HAP-1 (cell line): ENCODE measurements around the gene PMIS2.

Experiments
- DNase-seq, 2 experiments: peaks; one replicate each; pipeline ENCODE4 v3.0.0-alpha.2; 2016 to 2020; ENCODE audit warnings: low spot score in 2 of 2
- H3K27me3 ChIP-seq: fragments of 250-450 bp; sonication (Bioruptor Pico); 2 replicates; pipeline ENCODE4 v1.5.1; 2020; ENCODE audit warnings: low read depth, mild to moderate bottlenecking, moderate library complexity
- H3K36me3 ChIP-seq: fragments of 250-450 bp; sonication (Bioruptor Pico); replicated peaks from 2 replicates; pipeline ENCODE4 v1.5.1; 2020; ENCODE audit warnings: mild to moderate bottlenecking
- H3K4me1 ChIP-seq: fragments of 250-450 bp; sonication (Bioruptor Pico); 2 replicates; pipeline ENCODE4 v1.5.1; 2020; ENCODE audit warnings: mild to moderate bottlenecking
- H3K4me3 ChIP-seq: fragments of 250-450 bp; sonication (Bioruptor Pico); 2 replicates; pipeline ENCODE4 v1.5.1; 2020; ENCODE audit warnings: mild to moderate bottlenecking, moderate library complexity
- H3K9me3 ChIP-seq: fragments of 250-450 bp; sonication (Bioruptor Pico); 2 replicates; pipeline ENCODE4 v1.5.1; 2020; ENCODE audit warnings: mild to moderate bottlenecking, moderate library complexity
- in situ Hi-C: fragments of 300-500 bp; cut with MboI; formaldehyde crosslinking; loops from 3 replicates; pipeline ENCODE4 v1.14.3; 2020; ENCODE audit warnings: low sequenced_read_pairs, inconsistent platforms, mixed read lengths

The PMIS2 gene

GRCh38 chr19:35560271-35560670 is 25.7 kb upstream of the PMIS2 start:
- H3K4me1 ChIP-seq: no peaks in the 10 kb centered on the region; the same call in none of the 2 replicates
- H3K27me3 ChIP-seq: peaks cover 2% of the 10 kb centered on the region; the same call in 1 of the 2 replicates
- no peak overlapping the region for H3K4me3 ChIP-seq
- in situ Hi-C loops: no loop called here
- no peak for DNase-seq
- H3K36me3 ChIP-seq: no peaks in the 10 kb centered on the region
- H3K9me3 ChIP-seq: no peaks in the 10 kb centered on the region

GRCh38 chr19:35560677-35561076 is 25.3 kb upstream of the PMIS2 start:
- in situ Hi-C loops: no loop called here
- H3K4me3 ChIP-seq: no peak overlapping the region
- H3K4me1 ChIP-seq: no peaks in the 10 kb centered on the region; the same call in none of the 2 replicates
- H3K27me3 ChIP-seq: peaks cover 2% of the 10 kb centered on the region; the same call in 1 of the 2 replicates
- H3K36me3 ChIP-seq: no peaks in the 10 kb centered on the region
- DNase-seq: no peak
- no peaks in the 10 kb centered on the region for H3K9me3 ChIP-seq

GRCh38 chr19:35561436-35561835 is 24.5 kb upstream of the PMIS2 start:
- H3K27me3 ChIP-seq: peaks cover 2% of the 10 kb centered on the region; the same call in 1 of the 2 replicates
- in situ Hi-C loops: no loop called here
- no peaks in the 10 kb centered on the region for H3K9me3 ChIP-seq
- DNase-seq: no peak
- no peaks in the 10 kb centered on the region for H3K36me3 ChIP-seq
- H3K4me1 ChIP-seq: no peaks in the 10 kb centered on the region; the same call in none of the 2 replicates
- no peak overlapping the region for H3K4me3 ChIP-seq

GRCh38 chr19:35562336-35562735 is 23.6 kb upstream of the PMIS2 start:
- Histone ChIP-seq H3K27me3 (peaks cover 2% of the 10 kb centered on the region; the same call in 1 of the 2 replicates), H3K9me3 (no peaks in the 10 kb centered on the region), H3K4me3 (no peak overlapping the region), H3K4me1 (no peaks in the 10 kb centered on the region; the same call in none of the 2 replicates), H3K36me3 (no peaks in the 10 kb centered on the region)
- in situ Hi-C loops: no loop called here
- no peak for DNase-seq

- Histone ChIP-seq H3K4me3 (no peak overlapping the region), H3K4me1 (no peaks in the 10 kb centered on the region; the same call in 1 of the 2 replicates), H3K9me3 (no peaks in the 10 kb centered on the region), H3K27me3 (peaks cover 2% of the 10 kb centered on the region; the same call in 1 of the 2 replicates), H3K36me3 (no peaks in the 10 kb centered on the region)
- in situ Hi-C loops: no loop called here
- no peak for DNase-seq
These were observed 23.2 kb upstream of the PMIS2 start for GRCh38 chr19:35562776-35563175.

GRCh38 chr19:35563207-35563829 is 22.7 kb upstream of the PMIS2 start, which contains the start of gene ATP4A:
Gene ATP4A, minus strand, starts transcription at chr19:35563658. Its CDS starts 29 bp downstream, at chr19:35563629.
- no peak for DNase-seq
- Histone ChIP-seq H3K27me3 (peaks cover 2% of the 10 kb centered on the region; the same call in 1 of the 2 replicates), H3K36me3 (no peaks in the 10 kb centered on the region), H3K4me3 (no peak within 1 kb of the TSS), H3K4me1 (no peaks in the 10 kb centered on the region; the same call in 1 of the 2 replicates), H3K9me3 (no peaks in the 10 kb centered on the region)
- in situ Hi-C loops: no loop called here

- Histone ChIP-seq H3K9me3 (no peaks in the 10 kb centered on the region), H3K36me3 (no peaks in the 10 kb centered on the region), H3K4me1 (no peaks in the 10 kb centered on the region), H3K4me3 (no peak overlapping the region), H3K27me3 (no peaks in the 10 kb centered on the region)
- no peak for DNase-seq
- in situ Hi-C loops: no loop called here
These were observed 20.7 kb upstream of the PMIS2 start for GRCh38 chr19:35565016-35565856.

- H3K4me3 ChIP-seq: no peak overlapping the region
- no peaks in the 10 kb centered on the region for H3K4me1 ChIP-seq
- in situ Hi-C loops: no loop called here
These were observed 19.2 kb upstream of the PMIS2 start for GRCh38 chr19:35566738-35567137.

GRCh38 chr19:35569281-35569781 is 16.6 kb upstream of the PMIS2 start:
- in situ Hi-C loops: no loop called here
- no peak for DNase-seq
- H3K27me3 ChIP-seq: no peaks in the 10 kb centered on the region

More at GRCh38 chr19:35566738-35567137, 19.2 kb upstream of the PMIS2 start:
- no peak for DNase-seq
- Histone ChIP-seq H3K36me3 (no peaks in the 10 kb centered on the region), H3K27me3 (no peaks in the 10 kb centered on the region), H3K9me3 (no peaks in the 10 kb centered on the region)

GRCh38 chr19:35571406-35571965 is 14.5 kb upstream of the PMIS2 start:
- Histone ChIP-seq H3K4me3 (no peak overlapping the region), H3K27me3 (no peaks in the 10 kb centered on the region), H3K36me3 (no peaks in the 10 kb centered on the region), H3K9me3 (peaks cover 9% of the 10 kb centered on the region; the same call in 1 of the 2 replicates), H3K4me1 (no peaks in the 10 kb centered on the region)
- in situ Hi-C loops: no loop called here
- DNase-seq: no peak

More at GRCh38 chr19:35569281-35569781, 16.6 kb upstream of the PMIS2 start:
- H3K4me1 ChIP-seq: no peaks in the 10 kb centered on the region
- no peak overlapping the region for H3K4me3 ChIP-seq
- H3K9me3 ChIP-seq: no peaks in the 10 kb centered on the region
- no peaks in the 10 kb centered on the region for H3K36me3 ChIP-seq

GRCh38 chr19:35577918-35578317 is 8.1 kb upstream of the PMIS2 start:
- Histone ChIP-seq H3K4me3 (no peak overlapping the region), H3K36me3 (no peaks in the 10 kb centered on the region), H3K4me1 (no peaks in the 10 kb centered on the region), H3K9me3 (peaks cover 9% of the 10 kb centered on the region; the same call in 1 of the 2 replicates), H3K27me3 (no peaks in the 10 kb centered on the region)
- in situ Hi-C loops: no loop called here
- DNase-seq: no peak

GRCh38 chr19:35578707-35579106 is 7.3 kb upstream of the PMIS2 start:
- Histone ChIP-seq H3K27me3 (no peaks in the 10 kb centered on the region), H3K4me3 (no peak overlapping the region), H3K4me1 (no peaks in the 10 kb centered on the region), H3K9me3 (peaks cover 9% of the 10 kb centered on the region; the same call in 1 of the 2 replicates), H3K36me3 (no peaks in the 10 kb centered on the region)
- in situ Hi-C loops: no loop called here
- no peak for DNase-seq

- Histone ChIP-seq H3K4me1 (no peaks in the 10 kb centered on the region), H3K4me3 (no peak overlapping the region)
These were observed 3.2 kb upstream of the PMIS2 start for GRCh38 chr19:35582760-35583159.

More at GRCh38 chr19:35582760-35583159, 3.2 kb upstream of the PMIS2 start:
- in situ Hi-C loops: no loop called here
- Histone ChIP-seq H3K27me3 (no peaks in the 10 kb centered on the region), H3K9me3 (no peaks in the 10 kb centered on the region), H3K36me3 (no peaks in the 10 kb centered on the region)
- no peak for DNase-seq
